ENCODE data around the gene TRABD2B.

The TRABD2B gene

GRCh38 chr1:47837056-47837830 is 159.9 kb downstream of the TRABD2B start:
- no peak overlapping the region for H3K27ac ChIP-seq
- TF ChIP-seq ZFX (IDR thresholded peaks at IDR 0.05; ENCODE audit: borderline replicate concordance) (no peak), CTCF (IDR thresholded peaks at IDR 0.05) (no peak)

GRCh38 chr1:47835409-47835808 is 161.8 kb downstream of the TRABD2B start:
- TF ChIP-seq ZFX (IDR thresholded peaks at IDR 0.05; ENCODE audit: borderline replicate concordance) (no peak), CTCF (IDR thresholded peaks at IDR 0.05) (no peak)
- no peak overlapping the region for H3K27ac ChIP-seq

- H3K27ac ChIP-seq = no peak overlapping the region
- TF ChIP-seq ZFX (IDR thresholded peaks at IDR 0.05; ENCODE audit: borderline replicate concordance) (no peak), CTCF (IDR thresholded peaks at IDR 0.05) (no peak)
Observed at GRCh38 chr1:47834326-47834725, 162.9 kb downstream of the TRABD2B start.

- no peak for TF ChIP-seq ZFX (IDR thresholded peaks at IDR 0.05; ENCODE audit: borderline replicate concordance)
- TF ChIP-seq CTCF (IDR thresholded peaks at IDR 0.05) = no peak
- no peak overlapping the region for H3K27ac ChIP-seq
Observed at GRCh38 chr1:47830641-47831333, 166.4 kb downstream of the TRABD2B start.

GRCh38 chr1:47830021-47830420 is 167.2 kb downstream of the TRABD2B start:
- H3K27ac ChIP-seq = no peak overlapping the region
- TF ChIP-seq ZFX (IDR thresholded peaks at IDR 0.05; ENCODE audit: borderline replicate concordance) = no peak
- TF ChIP-seq CTCF (IDR thresholded peaks at IDR 0.05) = no peak

- H3K27ac ChIP-seq = no peak overlapping the region
- TF ChIP-seq CTCF (IDR thresholded peaks at IDR 0.05) (no peak), ZFX (IDR thresholded peaks at IDR 0.05; ENCODE audit: borderline replicate concordance) (no peak)
Observed at GRCh38 chr1:47828978-47829377, 168.2 kb downstream of the TRABD2B start.

GRCh38 chr1:47827109-47827508 is 170.1 kb downstream of the TRABD2B start:
- no peak for TF ChIP-seq ZFX (IDR thresholded peaks at IDR 0.05; ENCODE audit: borderline replicate concordance)
- TF ChIP-seq CTCF (IDR thresholded peaks at IDR 0.05) = no peak
- no peak overlapping the region for H3K27ac ChIP-seq
